Right kidney (tissue), 1 donor: ENCODE results near the gene ACR.
A peak's percentile ranks its signal among the peaks of the same experiment; 100 is the strongest.

Source experiments
- DNase-seq: peaks from one replicate; pipeline ENCODE4 v3.0.0-alpha.2; 2016

ACR gene

DNA sequence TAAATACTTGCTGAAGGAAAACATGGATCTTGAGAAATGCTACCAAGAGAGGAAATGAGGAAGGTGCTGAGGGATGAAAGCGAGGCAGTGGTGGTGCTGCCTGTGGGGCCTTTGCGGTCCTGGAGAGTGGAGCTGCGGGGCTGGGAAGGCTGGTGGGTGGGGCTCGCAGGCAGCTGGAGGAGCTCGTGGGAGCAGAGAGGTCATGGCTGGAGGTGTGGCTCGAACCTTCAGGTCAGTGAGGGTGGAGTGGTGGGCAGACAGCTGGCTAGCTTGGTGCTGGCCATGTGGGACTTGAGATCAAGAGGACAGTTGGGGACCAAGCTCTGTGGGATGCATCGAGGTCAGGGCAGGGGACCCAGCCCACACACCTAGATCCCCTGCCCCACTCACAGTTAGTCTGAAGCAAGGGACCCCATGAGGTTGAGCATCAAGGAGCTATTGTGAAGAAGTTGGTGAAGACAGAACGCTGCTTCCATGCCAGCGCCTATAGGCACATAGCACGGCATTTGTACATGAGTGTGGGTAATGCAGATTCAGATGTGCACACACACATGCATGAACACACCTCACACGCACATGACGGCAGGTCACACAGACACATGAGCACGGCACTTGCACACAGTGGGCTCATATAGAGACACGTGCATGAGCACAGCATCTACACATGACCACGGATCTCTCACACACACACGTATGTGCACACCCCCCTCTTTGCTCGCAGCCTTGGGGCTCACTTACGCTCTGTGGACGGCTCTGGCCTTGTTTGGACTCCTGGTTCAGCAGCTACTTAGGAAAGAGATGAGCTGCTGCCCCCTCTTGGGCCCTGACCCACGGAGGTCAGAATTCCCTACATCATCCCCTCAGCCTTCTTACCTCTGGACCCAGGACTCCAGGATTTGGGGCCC, 34.9 kb upstream of the ACR start:
- no peak for DNase-seq

DNA sequence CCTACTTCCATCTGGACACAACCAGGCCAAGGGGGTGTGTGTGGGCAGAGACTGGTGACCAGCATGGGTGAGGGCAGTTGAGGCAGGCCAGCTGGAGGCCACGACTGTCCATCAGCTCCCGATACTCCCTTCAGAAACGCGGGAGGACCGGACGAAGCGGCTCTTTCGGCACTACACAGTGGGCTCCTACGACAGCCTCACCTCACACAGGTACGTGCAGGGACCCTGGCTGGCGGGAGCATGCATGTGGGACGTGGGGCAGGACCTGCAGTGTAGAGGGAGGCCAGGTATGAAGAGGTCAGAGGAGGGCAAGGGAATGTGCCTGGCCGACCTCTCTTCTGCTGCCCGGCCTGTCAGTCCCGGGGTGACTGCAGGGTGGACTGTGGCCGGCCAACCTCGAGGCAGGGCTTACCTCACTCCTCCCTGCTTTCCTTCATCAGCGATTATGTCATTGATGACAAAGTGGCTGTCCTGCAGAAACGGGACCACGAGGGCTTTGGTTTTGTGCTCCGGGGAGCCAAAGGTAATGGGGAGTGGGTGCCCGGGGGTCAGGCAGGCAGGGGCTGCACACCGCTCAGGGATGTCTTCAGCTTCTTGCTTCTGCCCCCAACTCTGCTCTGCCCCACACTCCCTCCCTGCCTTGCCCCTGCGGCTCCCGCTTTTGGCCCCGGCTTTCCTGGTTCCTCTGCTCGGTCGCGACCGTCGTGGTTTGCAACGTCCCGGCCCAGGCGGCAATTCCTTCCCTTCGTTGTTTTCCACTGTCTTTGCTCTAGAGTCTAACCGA, 34.1 kb upstream of the ACR start:
- DNase-seq, result no peak

DNA sequence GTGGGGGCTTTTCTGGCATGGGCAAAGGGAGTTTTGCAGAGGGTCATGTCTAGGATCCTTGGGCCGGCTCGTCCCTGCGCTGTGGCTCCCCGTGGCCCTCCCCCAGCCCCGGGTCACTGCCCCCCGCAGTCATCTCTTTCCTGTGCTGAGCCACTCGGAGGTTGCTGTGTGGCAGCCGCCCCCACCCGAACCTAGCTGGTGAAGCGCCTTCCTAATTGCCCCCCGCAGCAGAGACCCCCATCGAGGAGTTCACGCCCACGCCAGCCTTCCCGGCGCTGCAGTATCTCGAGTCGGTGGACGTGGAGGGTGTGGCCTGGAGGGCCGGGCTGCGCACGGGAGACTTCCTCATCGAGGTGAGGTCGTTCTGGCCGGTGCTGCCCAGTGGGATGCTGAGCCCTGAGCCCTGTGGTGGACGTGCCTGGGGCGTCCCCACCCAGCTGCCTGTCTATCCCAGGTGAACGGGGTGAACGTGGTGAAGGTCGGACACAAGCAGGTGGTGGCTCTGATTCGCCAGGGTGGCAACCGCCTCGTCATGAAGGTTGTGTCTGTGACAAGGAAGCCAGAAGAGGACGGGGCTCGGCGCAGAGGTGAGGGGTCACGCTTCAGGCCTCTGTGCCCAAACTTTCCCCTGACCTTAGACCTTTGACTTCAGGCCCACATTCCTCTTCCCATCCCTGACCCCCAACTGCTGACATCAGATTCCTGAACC, 33.3 kb upstream of the ACR start:
- no peak for DNase-seq

DNA sequence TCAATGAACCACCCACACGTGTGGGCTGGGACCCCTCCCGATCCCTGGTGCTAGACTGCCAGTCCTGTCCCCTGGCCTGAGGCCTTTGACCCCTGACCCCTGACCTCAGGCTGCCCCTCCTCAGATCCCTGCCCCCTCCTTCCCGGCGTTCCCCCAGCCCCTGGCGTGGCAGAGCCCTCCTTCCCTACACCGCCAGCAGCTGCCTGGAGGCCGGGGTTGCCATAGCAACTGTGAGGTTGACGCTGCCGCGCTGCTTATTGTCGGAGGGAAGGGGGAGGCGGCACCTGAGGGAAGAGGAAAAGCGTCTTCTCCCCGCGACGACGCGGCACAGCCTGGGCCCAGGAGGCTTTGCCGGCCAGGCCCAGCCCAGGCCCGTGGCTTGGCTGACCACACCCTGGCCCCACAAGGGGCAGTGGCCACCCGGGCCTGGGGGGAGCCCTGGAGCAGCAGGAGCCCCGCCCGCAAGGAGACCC, 32.7 kb upstream of the ACR start:
- peak; percentile 65 for DNase-seq

DNA sequence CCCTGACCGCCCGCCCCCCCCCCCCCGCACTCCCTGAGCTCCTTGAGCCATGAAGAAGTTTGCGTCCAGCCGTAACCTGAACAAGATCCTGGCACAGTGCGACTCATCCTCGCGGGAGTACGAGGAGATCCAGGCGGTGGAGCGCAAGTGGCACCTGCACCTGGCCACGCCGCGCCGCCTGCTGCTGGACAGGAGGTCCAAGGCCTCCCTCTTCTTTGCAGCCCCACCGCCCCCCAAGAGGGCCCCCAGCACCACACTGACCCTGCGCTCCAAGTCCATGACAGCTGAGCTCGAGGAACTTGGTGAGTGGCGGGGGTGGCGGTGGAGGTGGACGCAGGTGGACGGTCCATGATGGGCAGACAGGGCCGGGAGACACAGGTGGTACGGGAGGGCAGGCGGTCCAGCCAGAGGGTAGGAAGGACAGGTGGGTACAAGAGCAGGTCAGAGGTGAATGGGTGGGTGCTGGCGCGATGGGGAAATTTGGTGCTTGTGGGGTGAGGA, 32.1 kb upstream of the ACR start:
- no peak for DNase-seq

DNA sequence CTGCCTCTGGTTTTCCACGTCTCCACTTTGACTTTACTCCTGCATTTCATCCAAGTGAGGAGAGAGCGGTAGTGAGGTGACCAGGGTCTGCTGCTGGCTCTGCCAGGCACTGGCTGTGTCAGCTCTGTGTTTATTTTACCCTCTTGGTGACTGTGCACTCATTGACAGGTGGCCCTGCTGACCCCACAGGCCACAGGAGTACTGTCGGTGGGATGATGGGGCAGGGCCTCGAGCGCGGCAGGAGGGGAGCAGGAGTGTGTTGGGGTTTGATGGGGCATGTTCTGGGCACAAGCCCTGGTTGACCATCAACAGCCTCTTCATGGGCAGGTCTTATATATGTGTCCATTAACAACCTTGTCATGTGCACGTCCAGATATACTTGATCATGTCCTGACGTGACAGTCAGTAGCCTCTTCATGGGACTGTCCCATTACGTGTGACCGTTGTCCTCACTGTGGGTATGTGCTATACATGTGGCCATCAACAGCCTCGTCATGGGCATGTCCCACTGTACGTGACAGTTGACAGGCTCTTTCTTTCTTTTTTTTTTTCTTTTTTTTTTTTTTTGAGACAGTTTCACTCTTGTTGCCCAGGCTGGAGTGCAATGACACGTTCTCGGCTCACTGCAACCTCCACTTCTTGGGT, 31.4 kb upstream of the ACR start:
- DNase-seq, result no peak

DNA sequence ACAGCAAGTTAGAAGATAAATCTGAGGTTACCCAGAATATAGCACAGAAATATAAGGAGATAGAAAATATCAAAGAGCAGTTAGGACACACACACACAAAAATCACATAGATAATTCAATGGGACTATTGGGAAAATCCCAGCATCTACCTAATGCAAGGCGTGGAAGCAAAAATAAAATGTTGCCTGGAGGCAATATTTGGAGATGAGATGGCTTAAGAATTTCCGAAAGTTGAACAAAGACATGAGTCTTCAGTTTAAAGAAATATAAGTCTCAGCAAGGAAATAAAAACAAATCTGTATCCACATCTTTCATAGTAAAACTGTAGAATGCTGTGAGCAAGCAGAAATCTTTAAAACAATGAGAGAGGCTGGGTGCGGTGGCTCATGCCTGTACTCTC, 29.5 kb upstream of the ACR start:
- no peak for DNase-seq

DNA sequence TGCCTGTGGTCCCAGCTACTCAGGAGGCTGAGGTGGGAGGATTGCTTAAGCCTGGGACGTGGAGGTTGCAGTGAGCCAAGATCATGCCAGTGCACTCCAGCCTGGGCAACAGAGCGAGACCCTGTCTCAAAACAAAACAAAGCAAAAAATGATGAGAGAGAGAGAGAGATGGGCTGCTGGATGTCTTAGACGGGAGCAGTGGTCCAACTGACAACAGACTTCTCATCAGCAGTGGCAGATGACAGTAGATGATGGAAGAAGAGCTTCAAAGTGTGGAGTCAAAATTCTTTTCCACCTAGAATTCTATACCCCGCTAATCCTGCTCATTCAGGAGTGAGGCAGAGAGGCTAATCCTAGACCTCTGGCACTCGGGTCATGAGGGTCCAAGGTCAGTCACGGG, 29.0 kb upstream of the ACR start:
- DNase-seq, result no peak

DNA sequence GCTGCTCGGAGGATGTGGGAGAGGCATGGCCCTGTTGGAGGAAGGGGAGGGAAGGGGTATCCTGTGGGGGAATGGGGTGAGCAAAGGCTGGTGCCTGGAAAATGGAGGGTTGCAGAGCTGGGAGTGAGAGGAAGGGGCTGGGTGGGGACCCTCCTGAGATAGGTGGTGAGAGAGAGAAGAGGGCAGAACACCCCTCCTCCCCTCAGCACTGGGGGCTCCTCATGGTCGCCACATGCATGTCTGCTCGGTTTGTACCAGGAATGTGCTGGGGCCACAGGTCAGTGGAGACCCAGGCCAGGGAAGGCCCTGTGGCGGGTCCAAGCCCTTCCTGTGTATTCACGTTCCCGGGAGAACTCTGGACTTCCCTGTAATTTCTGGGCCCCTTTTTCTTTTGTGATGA, 27.8 kb upstream of the ACR start:
- no peak for DNase-seq

DNA sequence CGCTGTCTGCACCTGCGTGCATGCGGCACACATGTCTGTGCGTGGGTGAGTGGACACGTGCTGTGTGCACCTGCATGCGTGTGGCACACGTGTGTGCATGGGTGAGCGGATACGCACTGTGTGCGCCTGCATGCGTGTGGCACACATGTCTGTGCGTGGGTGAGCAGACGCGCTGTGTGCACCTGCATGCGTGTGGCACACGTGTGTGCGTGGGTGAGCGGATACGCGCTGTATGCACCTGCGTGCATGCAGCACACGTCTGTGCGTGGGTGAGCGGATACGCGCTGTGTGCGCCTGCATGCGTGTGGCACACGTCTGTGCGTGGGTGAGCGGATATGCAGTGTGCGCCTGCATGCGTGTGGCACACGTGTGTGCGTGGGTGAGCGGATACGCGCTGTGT, 27.1 kb upstream of the ACR start:
- DNase-seq, result no peak

DNA sequence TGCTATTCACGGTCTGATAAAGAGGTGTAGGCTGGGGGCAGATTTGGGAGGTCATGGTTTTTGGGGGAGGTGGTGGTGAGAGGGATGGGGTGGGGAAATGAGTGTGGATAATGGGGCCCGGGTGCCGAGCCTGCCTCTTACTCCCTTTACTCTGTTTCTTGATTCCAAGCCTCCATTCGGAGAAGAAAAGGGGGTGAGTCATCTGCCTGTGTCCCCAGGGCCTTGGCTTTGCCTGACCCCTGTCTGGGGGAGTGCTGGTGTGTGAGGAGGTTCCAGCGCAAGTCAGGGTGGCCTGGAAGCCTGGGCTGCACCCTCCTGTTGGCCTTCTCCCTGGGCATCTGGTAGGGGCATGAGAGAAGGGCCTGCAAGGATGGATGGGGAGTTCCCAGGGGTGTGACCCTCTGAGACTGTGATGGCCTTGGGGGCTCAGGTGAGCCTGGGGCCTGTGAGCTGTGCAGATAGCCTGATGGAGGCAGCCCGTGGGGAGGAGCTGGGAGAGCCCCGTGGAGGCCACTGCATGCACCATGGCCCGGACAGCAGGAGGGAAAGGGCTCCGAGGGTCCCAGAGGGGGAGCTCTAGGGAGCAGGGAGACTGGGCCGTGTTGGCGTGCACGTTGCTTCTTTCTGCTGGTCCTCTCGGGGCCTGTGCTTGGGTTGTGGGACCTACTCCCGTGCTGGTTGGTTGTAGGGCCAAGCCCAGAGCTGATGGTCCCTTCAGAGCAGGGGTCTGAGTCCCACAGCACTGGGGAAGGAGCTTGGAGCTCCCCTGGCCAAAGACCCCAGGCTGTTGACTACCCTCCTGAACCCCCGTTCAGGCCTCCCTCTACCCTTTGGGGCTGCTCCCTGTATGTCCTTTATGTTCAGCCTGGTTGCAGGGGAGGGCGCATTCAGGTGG, 26.3 kb upstream of the ACR start:
- no peak for DNase-seq

DNA sequence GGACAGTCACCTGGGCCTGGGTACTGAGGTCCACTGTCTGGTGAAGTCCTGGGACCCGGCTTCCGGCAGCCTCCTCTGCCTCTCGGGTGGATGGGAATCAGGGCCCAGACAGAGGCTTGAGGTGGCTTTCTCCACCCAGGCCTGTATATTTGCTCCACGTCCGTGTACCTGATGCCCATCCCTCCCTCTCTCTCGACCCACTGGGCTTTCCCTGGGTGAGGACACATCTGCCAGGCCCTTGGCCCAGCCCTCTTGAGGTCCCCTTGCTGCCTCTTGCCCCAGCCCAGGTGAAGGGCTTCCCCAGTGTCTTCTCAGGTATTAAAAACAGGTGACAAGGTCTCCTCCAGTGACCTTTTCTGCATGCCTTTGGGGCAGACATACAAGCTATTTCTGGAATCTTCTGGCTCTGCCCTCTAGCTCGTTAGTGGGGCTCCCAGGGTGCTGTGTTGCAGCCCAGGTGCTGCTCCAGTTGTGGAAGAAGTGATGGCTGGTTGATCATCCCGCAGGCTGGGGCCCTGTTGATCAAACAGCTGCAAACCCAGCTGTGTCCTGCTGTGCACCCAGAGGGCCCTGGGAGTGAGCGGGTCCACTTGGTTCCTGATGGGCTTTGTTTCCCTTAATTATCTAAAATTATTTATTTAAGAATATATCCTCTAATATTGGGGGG, 25.5 kb upstream of the ACR start:
- DNase-seq, result no peak

DNA sequence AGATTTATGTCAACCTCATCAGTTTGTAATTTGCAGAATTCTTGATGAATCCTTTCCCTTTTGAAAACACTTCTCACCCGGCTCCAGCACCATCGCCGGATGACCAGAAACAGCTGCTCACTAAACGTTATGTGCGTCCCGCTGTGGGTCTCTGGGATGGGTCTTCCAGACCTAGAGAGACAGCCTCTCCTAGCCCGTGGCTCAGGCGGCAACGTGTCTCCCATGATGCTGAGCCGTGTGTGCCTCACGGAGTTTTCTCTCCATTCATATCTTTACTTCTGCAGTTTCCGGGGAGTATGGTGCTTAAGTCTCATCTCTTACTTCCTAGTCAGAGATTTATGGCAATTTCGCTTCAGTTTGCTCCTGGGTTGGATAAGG, 25.0 kb upstream of the ACR start:
- DNase-seq, result no peak

DNA sequence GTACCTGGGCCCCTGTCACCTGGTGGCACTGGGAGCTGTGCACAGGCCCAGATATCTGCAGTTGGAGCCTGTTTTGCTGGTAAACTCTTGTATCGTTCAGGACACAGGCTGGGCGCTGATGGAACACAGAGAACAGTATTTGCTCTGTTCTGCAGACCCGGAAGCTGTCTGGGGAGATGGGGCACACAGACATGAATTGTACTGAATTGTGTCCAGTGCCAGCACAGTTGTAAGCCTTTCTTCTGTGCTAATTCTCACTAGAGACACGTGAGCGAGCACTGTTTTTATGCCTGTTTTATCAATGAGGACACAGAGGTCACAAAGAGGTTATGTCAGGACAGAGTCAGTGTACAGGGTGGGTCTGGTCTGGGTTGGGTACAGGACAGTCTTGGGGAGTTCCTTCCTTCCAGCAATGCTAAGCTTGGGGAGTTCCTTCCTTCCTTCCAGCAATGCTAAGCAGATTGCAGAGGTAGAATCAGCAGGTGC, 24.4 kb upstream of the ACR start:
- DNase-seq, result no peak

DNA sequence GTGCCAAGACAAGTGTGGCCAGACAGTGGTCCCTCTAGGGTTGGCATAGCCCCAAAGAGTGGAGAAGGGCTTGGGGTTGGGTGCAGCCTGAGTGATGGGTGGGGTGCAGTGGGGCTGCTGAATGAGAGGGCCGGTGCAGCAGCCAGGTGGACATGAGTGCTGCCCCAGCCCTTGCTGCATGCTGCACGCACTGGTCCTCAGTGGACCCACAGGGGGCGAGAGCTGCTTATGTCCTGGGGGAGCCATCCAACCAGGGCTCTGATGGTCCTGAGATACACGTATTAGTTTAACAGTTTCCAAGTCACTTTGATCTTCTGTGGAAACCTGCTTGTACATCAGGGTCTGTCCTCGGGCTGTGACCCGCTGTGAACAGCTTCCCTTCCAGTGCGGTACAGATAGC, 23.9 kb upstream of the ACR start:
- no peak for DNase-seq

DNA sequence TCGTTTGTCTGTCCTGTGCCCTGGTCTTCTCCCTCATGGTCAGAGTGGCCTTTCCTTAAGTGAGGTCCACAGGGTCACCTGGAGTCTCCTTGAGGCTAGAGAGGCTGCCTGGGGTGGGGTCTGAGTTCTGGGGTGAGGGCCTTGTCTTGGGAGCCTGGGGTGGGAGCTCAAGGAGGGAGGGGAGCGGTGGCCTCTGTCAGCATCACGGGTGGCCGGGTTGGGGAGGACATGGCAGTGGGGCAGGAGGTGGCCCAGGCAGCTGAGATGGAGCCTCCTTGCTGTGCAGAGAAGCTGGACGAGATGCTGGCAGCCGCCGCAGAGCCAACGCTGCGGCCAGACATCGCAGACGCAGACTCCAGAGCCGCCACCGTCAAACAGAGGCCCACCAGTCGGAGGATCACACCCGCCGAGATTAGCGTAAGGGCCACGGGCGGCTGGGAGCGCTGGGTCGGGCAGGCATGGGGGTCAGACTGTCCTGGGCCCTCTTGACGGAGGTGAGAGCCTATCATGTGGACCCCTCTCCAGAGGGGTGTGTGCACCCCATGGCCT, 23.3 kb upstream of the ACR start:
- DNase-seq, result no peak

DNA sequence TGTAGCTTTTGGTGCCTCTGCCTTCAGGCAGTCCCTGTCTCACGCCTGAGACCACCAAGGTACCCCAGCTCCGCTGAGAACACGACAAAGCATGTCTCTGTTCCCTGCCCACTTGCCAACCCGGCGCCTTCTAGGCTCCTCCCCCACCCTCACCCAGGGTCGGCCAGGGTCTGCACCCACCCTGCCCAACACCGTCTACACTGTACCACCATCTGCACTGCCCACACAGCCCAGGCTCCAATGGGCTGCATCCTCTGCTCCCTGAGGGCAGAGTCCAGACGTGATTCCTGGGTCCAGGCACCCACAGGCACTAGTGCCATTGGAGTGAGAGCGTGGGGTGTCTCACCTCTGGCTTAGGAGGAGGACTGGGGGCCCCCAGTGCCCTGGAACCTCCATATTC, 22.8 kb upstream of the ACR start:
- DNase-seq, result no peak

DNA sequence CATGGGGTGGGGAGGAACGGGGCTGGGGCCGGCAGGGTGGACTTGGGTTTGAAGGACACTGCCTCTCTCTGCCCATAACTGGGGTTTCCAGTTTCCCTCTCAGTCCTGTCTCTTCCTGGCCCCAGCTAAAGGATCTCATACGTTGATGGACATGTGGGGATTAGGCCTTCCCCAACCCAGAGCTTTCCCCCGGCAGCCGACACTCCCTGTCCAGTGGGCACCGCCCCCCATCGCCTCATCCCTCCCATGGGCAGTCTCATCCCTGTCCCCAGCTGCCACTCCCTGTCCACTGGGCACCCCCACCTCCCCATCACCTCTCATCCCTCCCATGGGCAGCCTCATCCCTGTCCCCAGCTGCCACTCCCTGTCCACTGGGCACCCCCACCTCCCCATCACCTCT, 22.2 kb upstream of the ACR start:
- no peak for DNase-seq

DNA sequence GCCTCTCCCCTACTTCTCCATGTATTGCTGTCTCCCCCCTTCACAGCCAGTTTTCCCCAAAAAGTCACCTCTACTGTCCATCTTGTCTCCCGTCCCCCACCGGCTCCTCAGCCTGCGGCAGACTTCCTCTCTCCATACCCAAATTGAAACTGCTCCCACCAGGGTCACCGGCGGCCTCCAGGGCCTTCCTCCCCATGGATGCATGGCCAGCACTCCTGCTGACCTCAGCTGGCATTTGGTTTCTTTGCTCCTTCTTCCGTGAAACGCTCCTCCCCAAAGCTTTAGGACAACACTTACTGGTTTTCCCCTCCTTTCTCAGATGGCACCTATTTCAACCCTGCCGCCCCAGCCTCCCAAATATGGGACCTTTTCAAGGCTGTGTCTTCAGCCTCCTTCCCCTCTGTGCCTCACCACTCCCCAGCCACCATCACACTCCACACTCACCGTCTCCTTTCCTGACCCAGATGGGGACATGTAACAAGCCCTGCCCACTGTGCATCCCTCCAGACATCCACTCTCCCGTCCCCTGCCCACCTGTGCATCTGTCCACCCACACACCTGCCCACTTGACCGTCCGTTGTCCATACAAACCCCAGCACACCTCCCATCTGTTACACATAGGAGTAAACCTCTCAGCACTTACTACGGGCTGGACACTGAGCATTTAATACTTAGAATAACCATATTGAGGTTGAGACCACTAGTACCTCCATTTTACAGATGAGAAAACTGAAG, 21.5 kb upstream of the ACR start:
- no peak for DNase-seq
